LoVo (cell line): ENCODE results near the gene JMY.
A peak's percentile ranks its signal among the peaks of the same experiment; 100 is the strongest.
"Not testable (repeated sequence)": the region's sequence is repeated elsewhere in the genome, so short reads cannot be mapped to it uniquely, and the experiment has no call there.

Source experiments
- DNase-seq: peaks from one replicate; pipeline ENCODE4 v3.0.0-alpha.2; 2016; ENCODE audit warnings: low spot score

The JMY gene

GRCh38 chr5:79236970-79237739 is 1.2 kb downstream of the JMY start:
- DNase-seq = peak; percentile 30

GRCh38 chr5:79237740-79238560 is 2.0 kb downstream of the JMY start:
- DNase-seq = no peak

- DNase-seq = no peak
These were observed 4.6 kb downstream of the JMY start for GRCh38 chr5:79240561-79240960.

- DNase-seq = peak; percentile 62
These were observed 5.6 kb downstream of the JMY start for GRCh38 chr5:79241535-79241979.

- DNase-seq = no peak
These were observed 6.5 kb downstream of the JMY start for GRCh38 chr5:79242242-79243039.

GRCh38 chr5:79243224-79243623 is 7.3 kb downstream of the JMY start:
- no peak for DNase-seq

GRCh38 chr5:79254067-79254466 is 18.1 kb downstream of the JMY start:
- DNase-seq = not testable (repeated sequence)

GRCh38 chr5:79255786-79256557 is 20.0 kb downstream of the JMY start:
- DNase-seq = no peak

- no peak for DNase-seq
These were observed 20.6 kb downstream of the JMY start for GRCh38 chr5:79256563-79256962.

GRCh38 chr5:79257314-79257713 is 21.4 kb downstream of the JMY start:
- DNase-seq = no peak

- no peak for DNase-seq
These were observed 22.9 kb downstream of the JMY start for GRCh38 chr5:79258801-79259200.

- no peak for DNase-seq
These were observed 23.5 kb downstream of the JMY start for GRCh38 chr5:79259383-79259782.

GRCh38 chr5:79259810-79260209 is 23.9 kb downstream of the JMY start:
- DNase-seq = no peak

- no peak for DNase-seq
These were observed 26.0 kb downstream of the JMY start for GRCh38 chr5:79261897-79262296.

- DNase-seq = no peak
These were observed 27.4 kb downstream of the JMY start for GRCh38 chr5:79263290-79263689.

- DNase-seq = no peak
These were observed 31.2 kb downstream of the JMY start for GRCh38 chr5:79267180-79267579.

- DNase-seq = no peak
These were observed 33.8 kb downstream of the JMY start for GRCh38 chr5:79269733-79270166.

GRCh38 chr5:79273341-79273740 is 37.4 kb downstream of the JMY start:
- DNase-seq = no peak

- no peak for DNase-seq
These were observed 48.9 kb downstream of the JMY start for GRCh38 chr5:79284846-79285245.

- no peak for DNase-seq
These were observed 49.4 kb downstream of the JMY start for GRCh38 chr5:79285285-79285684.

- no peak for DNase-seq
These were observed 49.9 kb downstream of the JMY start for GRCh38 chr5:79285833-79286232.

- no peak for DNase-seq
These were observed 51.4 kb downstream of the JMY start for GRCh38 chr5:79287380-79287779.
